ENCODE measurements around the gene FNDC3A.

- TF ChIP-seq CTCF (IDR thresholded peaks at IDR 0.05), result no peak
- no peak for TF ChIP-seq POLR2A (IDR thresholded peaks at IDR 0.05)
These were observed 109.2 kb downstream of the FNDC3A start for GRCh38 chr13:49084961-49085360.

Measured in thyroid gland (tissue), 4 donors.